ENCODE data around the gene GPHA2.

DNA sequence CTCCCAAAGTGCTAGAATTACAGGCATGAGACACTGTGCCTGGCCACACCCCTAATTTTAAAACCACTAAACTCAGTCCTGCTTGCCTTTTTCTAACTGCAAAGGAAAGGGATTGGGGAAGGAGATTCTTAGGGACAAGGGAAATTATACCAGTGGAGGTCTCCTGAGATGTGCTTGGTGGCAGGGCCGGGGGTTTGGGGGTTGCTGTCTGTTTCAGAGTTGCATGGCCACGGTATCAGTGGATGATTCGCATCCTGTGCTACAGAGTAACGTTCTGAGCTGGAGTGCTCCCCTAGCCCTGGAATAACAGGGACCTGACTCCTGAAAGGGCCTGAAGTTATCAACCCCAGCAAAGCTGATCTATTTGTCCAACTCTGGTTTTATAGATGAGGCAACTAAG, 846 bp upstream of the GPHA2 start:
- TF ChIP-seq RAD21 (IDR thresholded peaks at IDR 0.05; ENCODE audit: insufficient read depth, low read depth, low read length) (no peak), POLR2AphosphoS5 (IDR thresholded peaks at IDR 0.05; ENCODE audit: low read length) (no peak), YBX1 (IDR thresholded peaks at IDR 0.05) (no peak), MYC (IDR thresholded peaks at IDR 0.05; ENCODE audit: insufficient read depth, insufficient read length, insufficient replicate concordance, low read length, severe bottlenecking) (no peak), JUND (IDR thresholded peaks at IDR 0.05; ENCODE audit: low read depth, low read length) (no peak), EZH2 (IDR thresholded peaks at IDR 0.05; ENCODE audit: borderline replicate concordance, control insufficient read depth, low read depth, low read length) (no peak)
- TF ChIP-seq, protein P1, sequence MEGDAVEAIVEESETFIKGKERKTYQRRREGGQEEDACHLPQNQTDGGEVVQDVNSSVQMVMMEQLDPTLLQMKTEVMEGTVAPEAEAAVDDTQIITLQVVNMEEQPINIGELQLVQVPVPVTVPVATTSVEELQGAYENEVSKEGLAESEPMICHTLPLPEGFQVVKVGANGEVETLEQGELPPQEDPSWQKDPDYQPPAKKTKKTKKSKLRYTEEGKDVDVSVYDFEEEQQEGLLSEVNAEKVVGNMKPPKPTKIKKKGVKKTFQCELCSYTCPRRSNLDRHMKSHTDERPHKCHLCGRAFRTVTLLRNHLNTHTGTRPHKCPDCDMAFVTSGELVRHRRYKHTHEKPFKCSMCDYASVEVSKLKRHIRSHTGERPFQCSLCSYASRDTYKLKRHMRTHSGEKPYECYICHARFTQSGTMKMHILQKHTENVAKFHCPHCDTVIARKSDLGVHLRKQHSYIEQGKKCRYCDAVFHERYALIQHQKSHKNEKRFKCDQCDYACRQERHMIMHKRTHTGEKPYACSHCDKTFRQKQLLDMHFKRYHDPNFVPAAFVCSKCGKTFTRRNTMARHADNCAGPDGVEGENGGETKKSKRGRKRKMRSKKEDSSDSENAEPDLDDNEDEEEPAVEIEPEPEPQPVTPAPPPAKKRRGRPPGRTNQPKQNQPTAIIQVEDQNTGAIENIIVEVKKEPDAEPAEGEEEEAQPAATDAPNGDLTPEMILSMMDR (IDR thresholded peaks at IDR 0.05 in 2 of 3, conservative IDR thresholded peaks at IDR 0.05 in 1 of 3; ENCODE audit: control insufficient read depth in 2 of 3, extremely low read depth in 1 of 3, insufficient read depth in 1 of 3, low read depth in 3 of 3, low read length in 3 of 3): no peak
- TF ChIP-seq, protein P2, sequence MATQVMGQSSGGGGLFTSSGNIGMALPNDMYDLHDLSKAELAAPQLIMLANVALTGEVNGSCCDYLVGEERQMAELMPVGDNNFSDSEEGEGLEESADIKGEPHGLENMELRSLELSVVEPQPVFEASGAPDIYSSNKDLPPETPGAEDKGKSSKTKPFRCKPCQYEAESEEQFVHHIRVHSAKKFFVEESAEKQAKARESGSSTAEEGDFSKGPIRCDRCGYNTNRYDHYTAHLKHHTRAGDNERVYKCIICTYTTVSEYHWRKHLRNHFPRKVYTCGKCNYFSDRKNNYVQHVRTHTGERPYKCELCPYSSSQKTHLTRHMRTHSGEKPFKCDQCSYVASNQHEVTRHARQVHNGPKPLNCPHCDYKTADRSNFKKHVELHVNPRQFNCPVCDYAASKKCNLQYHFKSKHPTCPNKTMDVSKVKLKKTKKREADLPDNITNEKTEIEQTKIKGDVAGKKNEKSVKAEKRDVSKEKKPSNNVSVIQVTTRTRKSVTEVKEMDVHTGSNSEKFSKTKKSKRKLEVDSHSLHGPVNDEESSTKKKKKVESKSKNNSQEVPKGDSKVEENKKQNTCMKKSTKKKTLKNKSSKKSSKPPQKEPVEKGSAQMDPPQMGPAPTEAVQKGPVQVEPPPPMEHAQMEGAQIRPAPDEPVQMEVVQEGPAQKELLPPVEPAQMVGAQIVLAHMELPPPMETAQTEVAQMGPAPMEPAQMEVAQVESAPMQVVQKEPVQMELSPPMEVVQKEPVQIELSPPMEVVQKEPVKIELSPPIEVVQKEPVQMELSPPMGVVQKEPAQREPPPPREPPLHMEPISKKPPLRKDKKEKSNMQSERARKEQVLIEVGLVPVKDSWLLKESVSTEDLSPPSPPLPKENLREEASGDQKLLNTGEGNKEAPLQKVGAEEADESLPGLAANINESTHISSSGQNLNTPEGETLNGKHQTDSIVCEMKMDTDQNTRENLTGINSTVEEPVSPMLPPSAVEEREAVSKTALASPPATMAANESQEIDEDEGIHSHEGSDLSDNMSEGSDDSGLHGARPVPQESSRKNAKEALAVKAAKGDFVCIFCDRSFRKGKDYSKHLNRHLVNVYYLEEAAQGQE (IDR thresholded peaks at IDR 0.05; ENCODE audit: low read depth, low read length): no peak
- TF ChIP-seq, protein P3, sequence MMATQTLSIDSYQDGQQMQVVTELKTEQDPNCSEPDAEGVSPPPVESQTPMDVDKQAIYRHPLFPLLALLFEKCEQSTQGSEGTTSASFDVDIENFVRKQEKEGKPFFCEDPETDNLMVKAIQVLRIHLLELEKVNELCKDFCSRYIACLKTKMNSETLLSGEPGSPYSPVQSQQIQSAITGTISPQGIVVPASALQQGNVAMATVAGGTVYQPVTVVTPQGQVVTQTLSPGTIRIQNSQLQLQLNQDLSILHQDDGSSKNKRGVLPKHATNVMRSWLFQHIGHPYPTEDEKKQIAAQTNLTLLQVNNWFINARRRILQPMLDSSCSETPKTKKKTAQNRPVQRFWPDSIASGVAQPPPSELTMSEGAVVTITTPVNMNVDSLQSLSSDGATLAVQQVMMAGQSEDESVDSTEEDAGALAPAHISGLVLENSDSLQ (IDR thresholded peaks at IDR 0.05): no peak
- TF ChIP-seq, protein P4, sequence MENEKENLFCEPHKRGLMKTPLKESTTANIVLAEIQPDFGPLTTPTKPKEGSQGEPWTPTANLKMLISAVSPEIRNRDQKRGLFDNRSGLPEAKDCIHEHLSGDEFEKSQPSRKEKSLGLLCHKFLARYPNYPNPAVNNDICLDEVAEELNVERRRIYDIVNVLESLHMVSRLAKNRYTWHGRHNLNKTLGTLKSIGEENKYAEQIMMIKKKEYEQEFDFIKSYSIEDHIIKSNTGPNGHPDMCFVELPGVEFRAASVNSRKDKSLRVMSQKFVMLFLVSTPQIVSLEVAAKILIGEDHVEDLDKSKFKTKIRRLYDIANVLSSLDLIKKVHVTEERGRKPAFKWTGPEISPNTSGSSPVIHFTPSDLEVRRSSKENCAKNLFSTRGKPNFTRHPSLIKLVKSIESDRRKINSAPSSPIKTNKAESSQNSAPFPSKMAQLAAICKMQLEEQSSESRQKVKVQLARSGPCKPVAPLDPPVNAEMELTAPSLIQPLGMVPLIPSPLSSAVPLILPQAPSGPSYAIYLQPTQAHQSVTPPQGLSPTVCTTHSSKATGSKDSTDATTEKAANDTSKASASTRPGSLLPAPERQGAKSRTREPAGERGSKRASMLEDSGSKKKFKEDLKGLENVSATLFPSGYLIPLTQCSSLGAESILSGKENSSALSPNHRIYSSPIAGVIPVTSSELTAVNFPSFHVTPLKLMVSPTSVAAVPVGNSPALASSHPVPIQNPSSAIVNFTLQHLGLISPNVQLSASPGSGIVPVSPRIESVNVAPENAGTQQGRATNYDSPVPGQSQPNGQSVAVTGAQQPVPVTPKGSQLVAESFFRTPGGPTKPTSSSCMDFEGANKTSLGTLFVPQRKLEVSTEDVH (IDR thresholded peaks at IDR 0.05; ENCODE audit: low read depth, partially characterized antibody): no peak

Measured in GM12878 (cell line).